Endodermal cell (in vitro differentiated cells): Measurements from ENCODE around the gene ARFRP1. TPM values are rescaled to one million over a fixed set of nuclear protein-coding genes. Genes with fewer than 3 reads are reported as not detected.

Experiments
- DNase-seq: peaks from one replicate; pipeline ENCODE4 v3.0.0-alpha.2; 2017
- H3K27ac ChIP-seq: 2 replicates; pipeline ENCODE4 v1.5.1; 2013; ENCODE audit warnings: mild to moderate bottlenecking, low read depth, low read length, moderate library complexity
- H3K27me3 ChIP-seq: 2 replicates; pipeline ENCODE4 v1.6.1; 2013; ENCODE audit warnings: mild to moderate bottlenecking, low read length, moderate library complexity; ENCODE audit not compliant: insufficient read depth, control insufficient read depth, poor library complexity, severe bottlenecking
- H3K36me3 ChIP-seq: 2 replicates; pipeline ENCODE4 v1.7.0; 2013; ENCODE audit warnings: mild to moderate bottlenecking, low read length, moderate library complexity; ENCODE audit not compliant: control insufficient read depth, insufficient read depth
- H3K4me1 ChIP-seq: one replicate; pipeline ENCODE4 v1.7.0; 2013; ENCODE audit warnings: low read length; ENCODE audit not compliant: control insufficient read depth, insufficient read depth
- H3K4me3 ChIP-seq: 2 replicates; pipeline ENCODE4 v1.5.1; 2013; ENCODE audit warnings: mild to moderate bottlenecking, low read length, moderate library complexity
- H3K9ac ChIP-seq: 2 replicates; pipeline ENCODE4 v1.6.1; 2013; ENCODE audit warnings: mild to moderate bottlenecking, low read length, moderate library complexity; ENCODE audit not compliant: poor library complexity, severe bottlenecking; ENCODE audit errors: extremely low read depth
- H3K9me3 ChIP-seq: 2 replicates; pipeline ENCODE4 v1.6.1; 2013; ENCODE audit warnings: mild to moderate bottlenecking, low read length, moderate library complexity; ENCODE audit not compliant: control insufficient read depth
- H3K27ac Mint-ChIP-seq: 2 replicates; pipeline ENCODE4 v1.8.0; 2020; ENCODE audit warnings: mixed read lengths
- H3K27me3 Mint-ChIP-seq: 2 replicates; pipeline ENCODE4 v1.8.0; 2021; ENCODE audit warnings: mild to moderate bottlenecking, mixed read lengths; ENCODE audit not compliant: insufficient read depth
- H3K36me3 Mint-ChIP-seq: 2 replicates; pipeline ENCODE4 v1.8.0; 2020; ENCODE audit warnings: low read depth, mixed read lengths
- H3K4me1 Mint-ChIP-seq: 2 replicates; pipeline ENCODE4 v1.8.0; 2020; ENCODE audit warnings: mixed read lengths
- H3K4me3 Mint-ChIP-seq: 2 replicates; pipeline ENCODE4 v1.8.0; 2020; ENCODE audit warnings: mild to moderate bottlenecking, moderate library complexity, mixed read lengths
- H3K9me3 Mint-ChIP-seq: 2 replicates; pipeline ENCODE4 v1.8.0; 2020; ENCODE audit warnings: mild to moderate bottlenecking, mixed read lengths
- WGBS, 2 experiments: methylation state at CpG; one replicate each; pipeline versions ENCODE4 v1.1.5 to v1.1.7; 2013; ENCODE audit warnings: missing lambda C conversion rate in 2 of 2, mixed read lengths in 1 of 2; ENCODE audit not compliant: insufficient coverage in 1 of 2, insufficient read length in 1 of 2; 5-methylcytosine and 5-hydroxymethylcytosine counted together
- total RNA-seq, 2 donors: library from RNA; stranded (reverse); fragmentation: NEBNext Ultra II Directional in 1 of 2; extraction: Animal tissue kit (Norgen Biotek cat#: 25700) in 1 of 2; gene quantifications; 2 replicates in 1 of 2; 3 replicates in 1 of 2; pipeline ENCODE4 v1.2.1, GENCODE V29; 2021
- TF ChIP-seq, protein P1 (sequence below): fragments of 200-600 bp; sonication (generic); conservative IDR thresholded peaks from 2 replicates; pipeline ENCODE4 v1.5.0; 2021; ENCODE audit warnings: antibody characterized with exemption, mild to moderate bottlenecking

ARFRP1 gene
- total RNA-seq, 2 donors from 2014 or later = 41.6 to 46.2 TPM

DNA sequence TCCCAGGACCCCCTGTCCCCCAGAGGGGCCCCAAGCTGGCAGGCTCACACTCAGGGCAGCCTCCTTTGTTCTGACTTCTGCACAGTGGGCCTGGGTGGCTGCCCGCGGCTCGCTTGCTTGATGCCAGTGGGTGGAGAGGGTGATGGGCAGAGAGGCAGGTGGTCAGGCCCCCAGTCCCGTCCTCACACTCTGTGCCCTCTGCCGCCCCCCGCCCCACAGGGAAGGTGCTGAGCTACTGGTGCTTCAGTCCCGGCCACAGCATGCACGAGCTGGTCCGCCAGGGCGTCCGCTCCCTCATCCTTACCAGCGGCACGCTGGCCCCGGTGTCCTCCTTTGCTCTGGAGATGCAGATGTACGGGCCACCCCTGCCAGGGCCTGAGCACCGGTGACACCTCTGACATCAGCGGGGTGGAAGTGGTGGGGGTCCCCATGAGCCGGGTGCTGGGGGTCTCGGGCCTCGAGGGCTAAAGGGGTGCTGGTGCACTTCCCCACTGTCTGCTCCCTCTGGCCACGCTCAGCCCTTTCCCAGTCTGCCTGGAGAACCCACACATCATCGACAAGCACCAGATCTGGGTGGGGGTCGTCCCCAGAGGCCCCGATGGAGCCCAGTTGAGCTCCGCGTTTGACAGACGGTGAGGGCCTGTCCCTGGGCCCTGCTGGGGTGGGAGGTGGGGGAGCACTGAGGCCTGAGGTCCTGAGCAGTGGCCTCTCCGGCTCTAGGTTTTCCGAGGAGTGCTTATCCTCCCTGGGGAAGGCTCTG is 20.2 kb downstream of the ARFRP1 start:
- H3K4me3 ChIP-seq = no peak overlapping the region
- no peak overlapping the region for H3K9ac ChIP-seq
- 95 to 97% methylated on average over 18 to 29 of the region's 29 CpGs for WGBS, 2 experiments
- Mint-ChIP-seq H3K36me3 (peaks cover 4% of the 10 kb centered on the region), H3K4me1 (no peaks in the 10 kb centered on the region), H3K27ac (no peak overlapping the region), H3K4me3 (no peak overlapping the region), H3K9me3 (no peaks in the 10 kb centered on the region), H3K27me3 (no peaks in the 10 kb centered on the region)
- no peaks in the 10 kb centered on the region for H3K4me1 ChIP-seq
- H3K9me3 ChIP-seq = no peaks in the 10 kb centered on the region
- peak overlapping the region; percentile 81 for H3K27ac ChIP-seq
- TF ChIP-seq, protein P1, sequence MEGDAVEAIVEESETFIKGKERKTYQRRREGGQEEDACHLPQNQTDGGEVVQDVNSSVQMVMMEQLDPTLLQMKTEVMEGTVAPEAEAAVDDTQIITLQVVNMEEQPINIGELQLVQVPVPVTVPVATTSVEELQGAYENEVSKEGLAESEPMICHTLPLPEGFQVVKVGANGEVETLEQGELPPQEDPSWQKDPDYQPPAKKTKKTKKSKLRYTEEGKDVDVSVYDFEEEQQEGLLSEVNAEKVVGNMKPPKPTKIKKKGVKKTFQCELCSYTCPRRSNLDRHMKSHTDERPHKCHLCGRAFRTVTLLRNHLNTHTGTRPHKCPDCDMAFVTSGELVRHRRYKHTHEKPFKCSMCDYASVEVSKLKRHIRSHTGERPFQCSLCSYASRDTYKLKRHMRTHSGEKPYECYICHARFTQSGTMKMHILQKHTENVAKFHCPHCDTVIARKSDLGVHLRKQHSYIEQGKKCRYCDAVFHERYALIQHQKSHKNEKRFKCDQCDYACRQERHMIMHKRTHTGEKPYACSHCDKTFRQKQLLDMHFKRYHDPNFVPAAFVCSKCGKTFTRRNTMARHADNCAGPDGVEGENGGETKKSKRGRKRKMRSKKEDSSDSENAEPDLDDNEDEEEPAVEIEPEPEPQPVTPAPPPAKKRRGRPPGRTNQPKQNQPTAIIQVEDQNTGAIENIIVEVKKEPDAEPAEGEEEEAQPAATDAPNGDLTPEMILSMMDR = no peak
- no peak for DNase-seq
- no peaks in the 10 kb centered on the region for H3K27me3 ChIP-seq
- H3K36me3 ChIP-seq = no peaks in the 10 kb centered on the region

DNA sequence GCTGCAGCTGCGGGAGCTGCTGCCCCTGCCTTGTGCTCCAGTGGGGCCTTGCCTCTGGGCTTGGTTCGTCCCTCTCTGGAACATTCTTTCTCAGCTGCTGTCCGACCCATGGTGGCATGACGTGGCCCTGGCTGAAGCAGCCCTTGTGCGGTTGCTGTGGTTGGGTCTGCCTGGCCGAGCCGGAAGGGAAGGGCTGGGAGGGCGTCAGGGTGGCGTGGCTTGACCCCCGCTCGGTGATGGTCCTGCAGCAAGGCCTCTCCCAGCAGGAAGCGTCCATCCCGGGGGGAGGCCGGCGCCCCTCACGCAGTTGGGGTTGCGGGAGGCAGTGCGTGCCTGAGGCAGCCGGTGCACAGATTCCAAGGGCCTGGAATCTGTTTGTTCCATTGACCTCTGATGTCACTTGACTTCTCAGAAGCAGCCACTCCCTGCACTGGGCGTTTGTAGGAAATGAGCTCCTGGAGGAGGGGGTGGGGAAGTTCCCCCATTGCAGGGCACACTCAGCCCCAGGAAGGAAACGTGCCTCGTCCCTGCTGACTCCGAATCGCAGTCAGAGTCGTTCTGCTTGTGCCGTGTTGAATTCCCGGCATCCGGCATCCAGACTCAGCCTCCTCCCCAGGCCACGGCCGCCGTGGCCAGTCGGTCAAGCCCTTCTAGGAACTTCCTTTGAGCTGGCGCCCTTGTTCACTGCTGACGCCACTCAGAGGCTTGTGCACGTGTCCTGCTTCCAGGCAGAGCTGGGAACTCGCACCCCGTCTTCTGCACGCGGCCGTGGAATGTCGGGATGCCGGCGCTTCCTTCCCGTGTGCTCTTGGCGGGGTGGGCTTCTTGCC is 21.1 kb downstream of the ARFRP1 start:
- H3K27me3 Mint-ChIP-seq = no peaks in the 10 kb centered on the region
- Histone ChIP-seq H3K4me1 (no peaks in the 10 kb centered on the region), H3K36me3 (no peaks in the 10 kb centered on the region), H3K27me3 (no peaks in the 10 kb centered on the region), H3K4me3 (no peak overlapping the region), H3K9ac (no peak overlapping the region), H3K9me3 (no peaks in the 10 kb centered on the region), H3K27ac (peak overlapping the region; percentile 81)
- peaks cover 4% of the 10 kb centered on the region for H3K36me3 Mint-ChIP-seq
- DNase-seq = no peak
- H3K9me3 Mint-ChIP-seq = no peaks in the 10 kb centered on the region
- TF ChIP-seq, protein P1 = no peak
- H3K4me1 Mint-ChIP-seq = no peaks in the 10 kb centered on the region
- WGBS, 2 experiments = 84 to 93% methylated on average over 32 to 45 of the region's 45 CpGs
- no peak overlapping the region for H3K4me3 Mint-ChIP-seq
- no peak overlapping the region for H3K27ac Mint-ChIP-seq

DNA sequence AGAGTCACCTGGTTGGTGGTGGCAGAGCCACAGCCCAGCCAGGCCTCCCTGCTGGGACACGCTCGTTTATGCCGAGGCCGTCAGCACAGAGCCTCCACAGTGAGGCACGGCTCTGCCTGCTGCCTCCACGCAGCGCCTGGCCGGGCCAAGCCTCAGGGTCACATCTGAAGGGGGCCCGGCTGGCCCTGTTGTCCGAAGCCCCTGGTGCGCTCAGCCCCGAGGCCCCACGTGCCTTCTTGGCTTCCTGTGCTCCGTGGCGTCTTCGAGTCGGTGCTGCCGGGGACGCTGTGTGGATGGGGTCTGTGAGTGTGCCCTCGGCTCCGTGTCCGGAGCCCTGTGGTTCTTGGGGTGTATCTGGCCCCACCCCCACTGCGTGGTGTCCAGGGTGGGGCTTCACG is 21.7 kb downstream of the ARFRP1 start:
- WGBS, 2 experiments = 95 to 96% methylated on average over 23 to 24 of the region's 24 CpGs
- H3K4me1 ChIP-seq = no peaks in the 10 kb centered on the region
- no peaks in the 10 kb centered on the region for H3K27me3 ChIP-seq
- no peak overlapping the region for H3K4me3 ChIP-seq
- H3K9me3 ChIP-seq = no peaks in the 10 kb centered on the region
- Mint-ChIP-seq H3K27me3 (no peaks in the 10 kb centered on the region), H3K4me3 (no peak overlapping the region), H3K9me3 (no peaks in the 10 kb centered on the region), H3K4me1 (no peaks in the 10 kb centered on the region), H3K36me3 (no peaks in the 10 kb centered on the region), H3K27ac (no peak overlapping the region)
- H3K36me3 ChIP-seq = no peaks in the 10 kb centered on the region
- TF ChIP-seq, protein P1 = no peak
- DNase-seq = no peak
- no peak overlapping the region for H3K9ac ChIP-seq
- H3K27ac ChIP-seq = peak overlapping the region; percentile 81
